ENCODE results near the gene ALKBH8.

GRCh38 chr11:107605061-107606006 lies 39.8 kb upstream of the ALKBH8 start:
- TF ChIP-seq CTCF (optimal IDR thresholded peaks at IDR 0.05 in 1 of 3, IDR thresholded peaks at IDR 0.05 in 1 of 3, conservative IDR thresholded peaks at IDR 0.05 in 1 of 3; ENCODE audit: extremely low read depth in 1 of 3, insufficient read depth in 2 of 3, low read length in 3 of 3), result peak in 1 of 3 experiments; percentile 8
- TF ChIP-seq EZH2 (IDR thresholded peaks at IDR 0.05; ENCODE audit: low read length), result no peak

Measured in keratinocyte (primary cell).